HG02938 (cell line): ENCODE data around the gene OR7D4.
"Not testable (repeated sequence)": the region's sequence is repeated elsewhere in the genome, so short reads cannot be mapped to it uniquely, and the experiment has no call there.

Experiments used
- ATAC-seq: cut with Tn5 transposase; IDR thresholded peaks from one replicate; pipeline ENCODE4 v1.9.1; 2021; ENCODE audit warnings: mild to moderate bottlenecking, moderate library complexity; ENCODE audit not compliant: unreplicated experiment

OR7D4 gene

GRCh38 chr19:9219489-9219888, at the start of gene OR7D4:
OR7D4 (minus strand) TSS chr19:9219589; CDS start chr19:9214837, 4,752 bp downstream.
- no peak for ATAC-seq

- no peak for ATAC-seq
These were observed 31.8 kb upstream of the OR7D4 start for GRCh38 chr19:9251236-9251635.

- no peak for ATAC-seq
These were observed 31.2 kb upstream of the OR7D4 start, which contains the start of gene OR7E24 for GRCh38 chr19:9250630-9251029. OR7E24 (plus strand) TSS chr19:9250930; CDS start chr19:9251044, 114 bp downstream.

- ATAC-seq, result no peak
These were observed 13.8 kb downstream of the OR7D4 start for GRCh38 chr19:9205501-9206113.

GRCh38 chr19:9198044-9198443, 21.3 kb downstream of the OR7D4 start:
- not testable (repeated sequence) for ATAC-seq

GRCh38 chr19:9189535-9189934, 29.9 kb downstream of the OR7D4 start:
- ATAC-seq, result no peak

- ATAC-seq, result no peak
These were observed 32.2 kb downstream of the OR7D4 start for GRCh38 chr19:9187191-9187590.

GRCh38 chr19:9183000-9183399, 36.4 kb downstream of the OR7D4 start:
- ATAC-seq, result no peak

- ATAC-seq, result no peak
These were observed 40.5 kb downstream of the OR7D4 start, which contains the start of gene OR7D2 for GRCh38 chr19:9178901-9179300. OR7D2 (plus strand) TSS chr19:9178979; CDS start chr19:9185782, 6,803 bp downstream.

- ATAC-seq, result no peak
These were observed 44.1 kb downstream of the OR7D4 start for GRCh38 chr19:9175326-9175725.

GRCh38 chr19:9171393-9171991, 47.9 kb downstream of the OR7D4 start:
- ATAC-seq, result no peak

GRCh38 chr19:9166846-9167245, 52.5 kb downstream of the OR7D4 start:
- ATAC-seq, result no peak

- no peak for ATAC-seq
These were observed 54.1 kb downstream of the OR7D4 start for GRCh38 chr19:9165261-9165660.

GRCh38 chr19:9161427-9161826, 58.0 kb downstream of the OR7D4 start:
- no peak for ATAC-seq
